Vagina (tissue), 2 donors: ENCODE measurements around the gene BCAS3.
A peak's percentile ranks its signal among the peaks of the same experiment; 100 is the strongest.

Experiments
- POLR2A ChIP-seq, 2 donors: fragments of 450-650 bp; IDR thresholded peaks; one replicate each; pipeline ENCODE4 v1.6.1; 2017; ENCODE audit warnings: antibody characterized with exemption in 2 of 2, mild to moderate bottlenecking in 2 of 2, moderate library complexity in 2 of 2
- TF ChIP-seq, protein P1 (sequence below), 3 experiments: fragments of 450-650 bp in 2 of 3; fragments of 200-600 bp in 1 of 3; sonication (generic) in 1 of 3; IDR thresholded peaks; one replicate each; pipeline ENCODE4 v1.5.1; 2017 to 2019; ENCODE audit warnings: antibody characterized with exemption in 3 of 3, mild to moderate bottlenecking in 2 of 3, moderate library complexity in 2 of 3

DNA sequence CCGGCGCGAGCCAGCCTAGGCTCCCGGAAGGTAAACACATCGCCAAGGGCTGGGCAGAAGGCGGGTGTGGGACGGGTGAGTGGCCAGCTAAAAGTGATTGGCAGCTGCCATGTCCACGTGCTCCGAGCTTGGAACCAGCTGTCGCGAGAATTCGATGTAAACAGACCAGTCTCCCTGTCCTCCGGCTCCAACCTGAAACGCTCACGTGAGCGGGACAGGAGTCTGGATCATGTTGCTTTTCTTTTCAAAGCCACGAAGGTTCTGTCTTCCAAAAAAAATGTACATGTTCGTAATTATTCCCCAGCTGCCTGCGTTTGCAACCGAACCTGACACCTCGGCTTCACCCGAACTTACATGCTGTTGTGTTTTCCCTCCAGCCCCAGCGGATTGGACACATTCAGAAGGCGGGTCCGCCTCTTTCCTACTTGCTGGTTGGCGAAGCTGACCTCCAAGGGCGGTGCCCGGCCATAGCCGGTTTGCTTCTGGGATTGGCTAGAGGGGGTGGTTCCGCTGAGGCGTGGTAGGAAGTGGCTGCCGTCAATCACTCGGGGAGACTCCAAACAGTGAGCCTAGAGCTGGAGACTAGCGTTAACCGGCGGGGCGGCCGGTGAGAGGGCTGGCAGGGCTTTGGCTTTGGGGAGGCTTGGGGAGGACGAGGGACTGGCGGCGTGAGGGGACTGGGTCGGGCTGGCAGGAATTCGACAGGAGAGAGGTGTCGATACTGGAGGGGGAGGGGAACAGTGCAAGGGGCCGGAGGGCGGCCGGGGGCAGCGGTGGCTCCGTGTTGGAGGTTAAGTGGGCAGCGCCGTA is at the start of gene BCAS3:
- TF ChIP-seq, protein P1, sequence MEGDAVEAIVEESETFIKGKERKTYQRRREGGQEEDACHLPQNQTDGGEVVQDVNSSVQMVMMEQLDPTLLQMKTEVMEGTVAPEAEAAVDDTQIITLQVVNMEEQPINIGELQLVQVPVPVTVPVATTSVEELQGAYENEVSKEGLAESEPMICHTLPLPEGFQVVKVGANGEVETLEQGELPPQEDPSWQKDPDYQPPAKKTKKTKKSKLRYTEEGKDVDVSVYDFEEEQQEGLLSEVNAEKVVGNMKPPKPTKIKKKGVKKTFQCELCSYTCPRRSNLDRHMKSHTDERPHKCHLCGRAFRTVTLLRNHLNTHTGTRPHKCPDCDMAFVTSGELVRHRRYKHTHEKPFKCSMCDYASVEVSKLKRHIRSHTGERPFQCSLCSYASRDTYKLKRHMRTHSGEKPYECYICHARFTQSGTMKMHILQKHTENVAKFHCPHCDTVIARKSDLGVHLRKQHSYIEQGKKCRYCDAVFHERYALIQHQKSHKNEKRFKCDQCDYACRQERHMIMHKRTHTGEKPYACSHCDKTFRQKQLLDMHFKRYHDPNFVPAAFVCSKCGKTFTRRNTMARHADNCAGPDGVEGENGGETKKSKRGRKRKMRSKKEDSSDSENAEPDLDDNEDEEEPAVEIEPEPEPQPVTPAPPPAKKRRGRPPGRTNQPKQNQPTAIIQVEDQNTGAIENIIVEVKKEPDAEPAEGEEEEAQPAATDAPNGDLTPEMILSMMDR (IDR thresholded peaks at IDR 0.05), result no peak
- TF ChIP-seq POLR2A (IDR thresholded peaks at IDR 0.05), result peak in 1 of 2 donors; percentile 78
